ENCODE measurements around the gene TPI1.

Gene TPI1

DNA sequence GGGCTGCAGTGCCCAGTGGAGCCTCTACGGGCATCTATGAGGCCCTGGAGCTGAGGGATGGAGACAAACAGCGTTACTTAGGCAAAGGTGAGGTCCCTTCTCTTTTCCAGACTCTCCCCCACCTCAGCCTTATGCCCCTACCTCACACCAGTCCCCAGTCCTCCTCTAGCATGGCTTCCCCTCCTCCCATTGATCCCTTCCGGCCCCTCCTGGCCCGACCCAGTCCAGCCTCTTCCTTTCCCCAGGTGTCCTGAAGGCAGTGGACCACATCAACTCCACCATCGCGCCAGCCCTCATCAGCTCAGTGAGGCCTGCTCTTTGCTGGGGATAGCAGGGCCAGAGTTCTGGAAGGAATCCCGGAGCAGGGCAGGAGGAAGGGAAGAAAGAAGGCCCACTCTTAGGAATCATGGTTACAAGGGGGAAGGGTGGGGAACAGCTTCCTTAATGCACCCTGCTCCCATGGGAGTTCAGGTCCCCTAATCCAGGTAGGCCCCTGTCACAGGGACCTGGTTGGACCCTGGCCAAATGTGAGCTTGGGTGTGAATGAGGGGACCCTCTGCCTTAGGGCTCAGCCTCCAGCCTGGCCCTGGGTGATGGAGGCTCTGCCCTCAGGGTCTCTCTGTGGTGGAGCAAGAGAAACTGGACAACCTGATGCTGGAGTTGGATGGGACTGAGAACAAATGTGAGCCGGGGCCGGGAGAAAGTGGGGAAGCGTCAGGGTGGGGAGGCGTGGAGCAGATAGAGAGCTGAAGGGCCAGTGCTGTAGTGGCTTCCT, 49.3 kb downstream of the TPI1 start:
- H3K4me3 ChIP-seq (ENCODE audit: control insufficient read depth, low read depth, low read length): no peak overlapping the region
- DNase-seq (ENCODE audit: low read depth): no peak
- TF ChIP-seq CTCF (conservative IDR thresholded peaks at IDR 0.05; ENCODE audit: control insufficient read depth, insufficient read depth, low read depth, low read length): no peak

GRCh38 chr12:6917491-6918231, 50.3 kb downstream of the TPI1 start:
- no peak for TF ChIP-seq CTCF (conservative IDR thresholded peaks at IDR 0.05; ENCODE audit: control insufficient read depth, insufficient read depth, low read depth, low read length)
- peak; percentile 47 for DNase-seq (ENCODE audit: low read depth)
- H3K4me3 ChIP-seq (ENCODE audit: control insufficient read depth, low read depth, low read length): no peak overlapping the region

DNA sequence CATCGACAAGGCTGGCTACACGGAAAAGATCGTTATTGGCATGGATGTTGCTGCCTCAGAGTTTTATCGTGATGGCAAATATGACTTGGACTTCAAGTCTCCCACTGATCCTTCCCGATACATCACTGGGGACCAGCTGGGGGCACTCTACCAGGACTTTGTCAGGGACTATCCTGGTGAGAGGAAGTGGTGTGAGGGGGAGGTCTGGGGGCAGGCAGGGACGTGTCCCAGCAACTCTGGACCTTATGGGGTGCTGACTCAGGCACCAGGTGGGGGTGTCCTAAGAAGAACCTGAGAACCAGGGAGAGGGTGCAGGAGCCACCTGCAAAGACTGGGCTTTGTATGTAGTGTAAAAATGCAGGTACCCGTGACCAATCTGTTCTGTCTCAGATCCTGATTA, 52.3 kb downstream of the TPI1 start:
- no peak for DNase-seq (ENCODE audit: low read depth)
- H3K4me3 ChIP-seq (ENCODE audit: control insufficient read depth, low read depth, low read length): no peak overlapping the region
- TF ChIP-seq CTCF (conservative IDR thresholded peaks at IDR 0.05; ENCODE audit: control insufficient read depth, insufficient read depth, low read depth, low read length): no peak

Measured in fibroblast of mammary gland (primary cell).